GM12891 (cell line): Measurements from ENCODE around the gene ATP2B2.

Experiments
- PAX5 ChIP-seq: IDR thresholded peaks from 2 replicates; pipeline ENCODE4 v1.6.1; 2011; ENCODE audit warnings: low read length, moderate library complexity, mild to moderate bottlenecking; ENCODE audit not compliant: insufficient read depth, severe bottlenecking
- POLR2A ChIP-seq: IDR thresholded peaks from 2 replicates; pipeline ENCODE4 v1.6.1; 2011; ENCODE audit warnings: low read depth, low read length, control low read depth
- POLR2AphosphoS5 ChIP-seq: IDR thresholded peaks from 2 replicates; pipeline ENCODE4 v1.6.1; 2011; ENCODE audit warnings: low read depth, low read length, control low read depth
- POU2F2 ChIP-seq: IDR thresholded peaks from 2 replicates; pipeline ENCODE4 v1.6.1; 2011; ENCODE audit warnings: low read depth, mild to moderate bottlenecking, control low read depth, low read length, moderate library complexity
- TAF1 ChIP-seq: IDR thresholded peaks from 2 replicates; pipeline ENCODE4 v1.6.1; 2011; ENCODE audit warnings: low read depth, low read length, control low read depth

DNA sequence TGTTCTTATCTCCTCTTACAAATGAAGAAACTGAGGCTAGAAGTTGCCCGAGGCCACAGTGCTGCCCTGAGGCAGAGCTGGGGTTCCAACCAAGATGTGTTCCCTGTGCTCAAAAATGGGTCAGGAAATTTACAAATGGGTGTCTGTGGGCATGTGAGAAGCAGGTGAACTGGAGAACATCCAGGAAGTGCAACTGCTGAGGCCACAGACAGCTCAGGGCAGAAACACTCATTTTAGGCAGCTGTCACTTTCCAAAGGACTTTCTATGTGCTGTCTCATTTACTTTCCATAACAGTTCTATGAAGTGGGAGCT lies 47.2 kb upstream of the ATP2B2 start:
- TF ChIP-seq POLR2A (no peak), POLR2AphosphoS5 (no peak), TAF1 (no peak), POU2F2 (no peak), PAX5 (no peak)
